H1 (cell line): ENCODE results near the gene C2CD4A. TPM values are rescaled to one million over a fixed set of nuclear protein-coding genes. Genes with fewer than 3 reads are reported as not detected.

ENCODE experiments used
- CTCF ChIA-PET: fragments of 300-600 bp; sonication (Branson Sonifier 250); formaldehyde crosslinking; loops from one replicate; lab custom pipeline; 2021; ENCODE audit not compliant: partially characterized antibody; lab: Charles Lee
- POLR2A ChIA-PET: fragments of 300-600 bp; sonication (Branson Sonifier 250); formaldehyde crosslinking; loops from one replicate; lab custom pipeline; 2021; ENCODE audit warnings: inconsistent platforms; ENCODE audit not compliant: partially characterized antibody; lab: Charles Lee
- DNase-seq, 2 experiments: peaks; one replicate each; pipeline versions ENCODE4 v3.0.0 to v3.0.0-alpha.2; 2010 to 2022; ENCODE audit warnings: low spot score in 2 of 2, low read depth in 1 of 2, mixed read lengths in 1 of 2
- FAIRE-seq: peaks from 2 replicates; lab custom pipeline; 2011; peaks lifted over from hg19 to GRCh38; lab: Jason Lieb, UNC
- H2AFZ ChIP-seq: 2 replicates; pipeline ENCODE4 v1.8.1; 2012; ENCODE audit warnings: low read length, inconsistent platforms
- H2AK5ac ChIP-seq: 2 replicates; pipeline ENCODE4 v1.6.1; 2013; ENCODE audit warnings: low read depth, low read length
- H2BK120ac ChIP-seq: replicated peaks from 2 replicates; pipeline ENCODE3; 2013; ENCODE audit warnings: low read depth, low read length, inconsistent platforms
- H2BK12ac ChIP-seq: 2 replicates; pipeline ENCODE4 v1.6.1; 2013; ENCODE audit warnings: low read depth, low read length
- H2BK15ac ChIP-seq: 2 replicates; pipeline ENCODE4 v1.6.1; 2013; ENCODE audit warnings: low read length
- H2BK20ac ChIP-seq: 2 replicates; pipeline ENCODE4 v1.6.1; 2013; ENCODE audit warnings: low read length
- H2BK5ac ChIP-seq: 2 replicates; pipeline ENCODE4 v1.6.1; 2013; ENCODE audit warnings: low read depth, low read length
- H3K14ac ChIP-seq: 2 replicates; pipeline ENCODE4 v1.6.1; 2013; ENCODE audit warnings: inconsistent platforms; ENCODE audit not compliant: insufficient read length
- H3K18ac ChIP-seq: 2 replicates; pipeline ENCODE4 v1.6.1; 2013; ENCODE audit warnings: low read length; ENCODE audit errors: extremely low read depth
- H3K23ac ChIP-seq: 2 replicates; pipeline ENCODE4 v1.6.1; 2013; ENCODE audit warnings: inconsistent platforms; ENCODE audit not compliant: insufficient read length
- H3K23me2 ChIP-seq: 2 replicates; pipeline ENCODE4 v1.6.1; 2013; ENCODE audit warnings: low read depth, low read length
- H3K27ac ChIP-seq: 2 replicates; pipeline ENCODE4 v1.6.1; 2011; ENCODE audit warnings: low read depth, low read length, inconsistent platforms
- H3K27me3 ChIP-seq, 4 experiments: replicated peaks in 1 of 4; 1 replicate in 1 of 4; 2 replicates in 3 of 4; pipeline versions ENCODE4 v1.6.1 to v1.8.1; 2011 to 2013; ENCODE audit warnings: low read length in 3 of 4, mild to moderate bottlenecking in 3 of 4, inconsistent platforms in 2 of 4, mixed read lengths in 2 of 4, moderate library complexity in 1 of 4; ENCODE audit not compliant: control insufficient read depth in 3 of 4, insufficient read depth in 3 of 4; ENCODE audit errors: extremely low read depth in 1 of 4
- H3K36me3 ChIP-seq, 4 experiments: 2 replicates each; pipeline versions ENCODE4 v1.6.1 to v1.8.1; 2011 to 2013; ENCODE audit warnings: mild to moderate bottlenecking in 4 of 4, low read length in 3 of 4, moderate library complexity in 2 of 4, control low read depth in 1 of 4, inconsistent platforms in 1 of 4; ENCODE audit not compliant: insufficient read depth in 4 of 4, control insufficient read depth in 2 of 4
- H3K4ac ChIP-seq: replicated peaks from 2 replicates; pipeline ENCODE3; 2013; ENCODE audit warnings: low read length, low read depth, mixed read lengths, inconsistent platforms; ENCODE audit not compliant: insufficient read length
- H3K4me1 ChIP-seq, 4 experiments: replicated peaks in 1 of 4; 1 replicate in 1 of 4; 2 replicates in 3 of 4; pipeline versions ENCODE4 v1.6.1 to v1.8.1; 2011 to 2013; ENCODE audit warnings: low read length in 3 of 4, inconsistent platforms in 2 of 4, mixed read lengths in 1 of 4; ENCODE audit not compliant: insufficient read depth in 4 of 4, control insufficient read depth in 3 of 4
- H3K4me2 ChIP-seq, 2 experiments: 2 replicates each; pipeline versions ENCODE4 v1.6.1 to v1.8.1; 2011 to 2013; ENCODE audit warnings: low read depth in 2 of 2, low read length in 2 of 2, control low read depth in 1 of 2, inconsistent platforms in 1 of 2, mild to moderate bottlenecking in 1 of 2; ENCODE audit not compliant: insufficient read depth in 1 of 2
- H3K4me3 ChIP-seq, 4 experiments: fragments of 200-600, 300-600 bp in 1 of 4; sonication (generic), shearing (Covaris generic), sonication (Bioruptor Twin) in 1 of 4; 2 replicates each; pipeline versions ENCODE4 v1.5.1 to v1.8.1; 2011 to 2016; ENCODE audit warnings: low read length in 4 of 4, low read depth in 3 of 4, control low read depth in 2 of 4, inconsistent platforms in 2 of 4, mild to moderate bottlenecking in 2 of 4, mixed read lengths in 1 of 4, moderate library complexity in 1 of 4; ENCODE audit not compliant: insufficient read depth in 2 of 4; ENCODE audit errors: extremely low read depth in 1 of 4
- H3K56ac ChIP-seq: replicated peaks from 2 replicates; pipeline ENCODE3; 2013; ENCODE audit warnings: low read depth, mild to moderate bottlenecking, mixed read lengths, low read length, inconsistent platforms; ENCODE audit not compliant: insufficient read length
- H3K79me1 ChIP-seq: 2 replicates; pipeline ENCODE4 v1.6.1; 2013; ENCODE audit warnings: low read depth, low read length, control low read depth
- H3K79me2 ChIP-seq, 2 experiments: 2 replicates each; pipeline versions ENCODE4 v1.6.1 to v1.8.1; 2012 to 2013; ENCODE audit warnings: low read length in 2 of 2, mild to moderate bottlenecking in 2 of 2, inconsistent platforms in 1 of 2; ENCODE audit not compliant: insufficient read depth in 2 of 2, control insufficient read depth in 1 of 2
- H3K9ac ChIP-seq, 4 experiments: replicated peaks in 1 of 4; 1 replicate in 1 of 4; 2 replicates in 3 of 4; pipeline versions ENCODE4 v1.6.1 to v1.8.1; 2011 to 2013; ENCODE audit warnings: low read depth in 3 of 4, low read length in 3 of 4, control low read depth in 2 of 4, mild to moderate bottlenecking in 2 of 4, moderate library complexity in 2 of 4, inconsistent platforms in 1 of 4; ENCODE audit errors: extremely low read depth in 1 of 4
- H3K9me3 ChIP-seq, 2 experiments: 2 replicates each; pipeline versions ENCODE4 v1.6.1 to v1.8.1; 2012 to 2013; ENCODE audit warnings: mild to moderate bottlenecking in 2 of 2, moderate library complexity in 2 of 2, control low read depth in 1 of 2, inconsistent platforms in 1 of 2, low read depth in 1 of 2, low read length in 1 of 2, mixed read lengths in 1 of 2; ENCODE audit not compliant: insufficient read depth in 2 of 2
- H4K20me1 ChIP-seq, 2 experiments: replicated peaks in 1 of 2; 2 replicates each; pipeline versions ENCODE3 to v1.8.1; 2011 to 2013; ENCODE audit warnings: inconsistent platforms in 2 of 2, low read length in 2 of 2, mild to moderate bottlenecking in 1 of 2; ENCODE audit not compliant: insufficient read depth in 2 of 2, control insufficient read depth in 1 of 2
- H4K5ac ChIP-seq: 2 replicates; pipeline ENCODE4 v1.6.1; 2013; ENCODE audit warnings: low read length, low read depth, mixed read lengths, inconsistent platforms; ENCODE audit not compliant: insufficient read length
- H4K8ac ChIP-seq: 2 replicates; pipeline ENCODE4 v1.8.0; 2013; ENCODE audit warnings: mild to moderate bottlenecking, moderate library complexity, low read length, inconsistent platforms; ENCODE audit not compliant: insufficient read depth; ENCODE audit errors: extremely low read depth
- H4K91ac ChIP-seq: replicated peaks from 2 replicates; pipeline ENCODE3; 2013; ENCODE audit warnings: low read length, mixed read lengths, inconsistent platforms; ENCODE audit not compliant: insufficient read length
- EZH2 ChIP-seq: fragments of 200-600 bp; sonication (generic); IDR thresholded peaks from 2 replicates; pipeline ENCODE4 v1.7.1; 2012; ENCODE audit warnings: low read depth, mild to moderate bottlenecking, moderate library complexity, low read length, inconsistent platforms; ENCODE audit not compliant: severe bottlenecking
- JUND ChIP-seq: IDR thresholded peaks from 2 replicates; pipeline ENCODE4 v1.6.1; 2011; ENCODE audit warnings: mild to moderate bottlenecking, improper control_type of control experiment, low read length
- WGBS, 2 experiments: shearing (Covaris generic) in 1 of 2; methylation state at CpG; one replicate each; pipeline versions ENCODE4 v1.1.6 to v1.1.7; 2013 to 2015; ENCODE audit warnings: low lambda C conversion rate in 2 of 2, mixed read lengths in 2 of 2, inconsistent platforms in 1 of 2, low coverage in 1 of 2, missing lambda C conversion rate in 1 of 2; ENCODE audit not compliant: insufficient replicate concordance in 2 of 2, insufficient coverage in 1 of 2, insufficient read length in 1 of 2; ENCODE audit errors: extremely low coverage in 1 of 2, missing lambda C conversion rate in 1 of 2; 5-methylcytosine and 5-hydroxymethylcytosine counted together
- polyA plus RNA-seq, 7 experiments: library from polyadenylated mRNA; depleted of rRNA in 3 of 7; stranded (reverse) in 5 of 7; unstranded in 2 of 7; fragments of >200 nt in 5 of 7; fragments of 200-250 nt in 2 of 7; gene quantifications; 1 replicate in 5 of 7; 2 replicates in 1 of 7; 4 replicates in 1 of 7; pipeline versions ENCODE4 v1.2.1 to v1.2.3, GENCODE V29; 2011 to 2013; ENCODE audit warnings: missing spikeins in 2 of 7, mixed read lengths in 2 of 7
- total RNA-seq: library from RNA; stranded (reverse); fragmentation: NEBNext Ultra II Directional; extraction: Animal tissue kit (Norgen Biotek cat#: 25700); gene quantifications from 2 replicates; pipeline ENCODE4 v1.2.1, GENCODE V29; 2021

The C2CD4A gene
- total and polyA plus RNA-seq, 2 of the 8 experiments (the other 6 are each of a cell fraction or from before 2014, with no cell fraction given): not detected

DNA sequence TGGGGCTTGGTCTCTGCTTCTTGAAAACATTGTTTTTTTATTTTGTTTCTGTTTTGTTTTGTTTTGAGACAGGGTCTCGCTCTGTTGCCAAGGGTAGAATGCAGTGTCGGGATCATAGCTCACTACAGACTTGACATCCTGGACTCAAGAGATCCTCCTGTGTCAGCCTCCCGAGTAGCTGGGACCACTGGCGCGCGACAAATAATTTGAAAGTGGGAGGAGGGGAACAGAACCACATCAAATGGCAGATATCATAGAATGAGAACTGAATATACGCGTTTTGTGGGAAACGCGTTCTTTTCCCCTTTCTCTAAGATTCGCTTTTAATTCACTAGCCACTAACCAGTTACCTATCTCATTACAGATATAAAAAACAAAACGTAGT, 5.9 kb upstream of the C2CD4A start:
- Histone ChIP-seq H3K36me3 (no peaks in the 10 kb centered on the region), H4K91ac (no peak overlapping the region), H3K27me3 (peaks cover 0 to 10% (median 9%) of the 10 kb centered on the region in 4 experiments; a peak in 6 of 7 replicates), H3K9ac (no peak overlapping the region), H3K14ac (no peak overlapping the region), H2BK120ac (no peak overlapping the region), H3K27ac (no peak overlapping the region), H2BK12ac (no peak overlapping the region), H3K23ac (no peak overlapping the region), H2BK15ac (no peak overlapping the region), H2BK20ac (no peak overlapping the region), H3K4ac (no peak overlapping the region), H3K4me1 (peaks cover 0 to 6% (median under 1%) of the 10 kb centered on the region in 4 experiments; a peak in 1 of 7 replicates), H2BK5ac (peak overlapping the region; percentile 26; the same call in 1 of the 2 replicates), H4K5ac (no peak overlapping the region), H2AK5ac (no peak overlapping the region), H3K79me1 (no peaks in the 10 kb centered on the region), H3K23me2 (peaks cover 7% of the 10 kb centered on the region), H3K56ac (no peak overlapping the region), H3K79me2 (peaks cover 0 to 5% of the 10 kb centered on the region in 2 experiments; a peak in 1 of 4 replicates), H4K20me1 (no peaks in the 10 kb centered on the region), H3K9me3 (no peaks in the 10 kb centered on the region), H3K4me2 (peak overlapping the region; percentile 78 to 83), H3K4me3 (peak overlapping the region; percentile 49 to 84 (median 72)), H3K18ac (no peak overlapping the region), H2AFZ (peak overlapping the region; percentile 65), H4K8ac (no peak overlapping the region)
- whole genome bisulfite sequencing, 2 experiments: 42% methylated on average over 12 of the region's 12 CpGs; no CpG with 5 or more reads in 1 of the 2 experiments
- TF ChIP-seq JUND (no peak), EZH2 (peak; percentile 12)
- FAIRE-seq (no peak), DNase-seq (no peak)
- ChIA-PET POLR2A (no interaction called here), CTCF (interaction anchor here (0.8 to 1.8 kb wide), 5 partner anchors 11 to 263 kb away, joined by 3 to 7 read pairs (median 3); no protein-coding TSS in a partner anchor)
